RWPE2 (cell line): ENCODE results near the gene DLG3.

Source experiments
- ATAC-seq: fragments of 200-7000 bp; cut with Tn5 transposase; 3 replicates; pipeline ENCODE4 v1.9.1; 2021; ENCODE audit warnings: low read depth
- DNase-seq: peaks from one replicate; pipeline ENCODE4 v3.0.0-alpha.2; 2020; ENCODE audit warnings: low spot score
- H3K27ac ChIP-seq: fragments of 450-650 bp; 2 replicates; pipeline ENCODE4 v1.5.1; 2017; ENCODE audit warnings: mild to moderate bottlenecking; ENCODE audit not compliant: poor library complexity, severe bottlenecking
- H3K27me3 ChIP-seq: fragments of 250-450 bp; sonication (Bioruptor Pico); 2 replicates; pipeline ENCODE4 v1.5.1; 2021; ENCODE audit warnings: mild to moderate bottlenecking, moderate library complexity; ENCODE audit not compliant: insufficient read depth, poor library complexity, severe bottlenecking
- H3K36me3 ChIP-seq: fragments of 250-450 bp; sonication (Bioruptor Pico); 2 replicates; pipeline ENCODE4 v1.5.1; 2020; ENCODE audit warnings: low read depth, mild to moderate bottlenecking, moderate library complexity
- H3K4me1 ChIP-seq: fragments of 250-450 bp; sonication (Bioruptor Pico); 2 replicates; pipeline ENCODE4 v1.5.1; 2021; ENCODE audit warnings: mild to moderate bottlenecking, moderate library complexity; ENCODE audit not compliant: insufficient read depth, poor library complexity, severe bottlenecking
- H3K4me3 ChIP-seq: fragments of 250-450 bp; sonication (Bioruptor Pico); 2 replicates; pipeline ENCODE4 v1.5.1; 2021; ENCODE audit warnings: mild to moderate bottlenecking, moderate library complexity; ENCODE audit not compliant: severe bottlenecking
- H3K9me3 ChIP-seq: fragments of 250-450 bp; sonication (Bioruptor Pico); 2 replicates; pipeline ENCODE4 v1.5.1; 2021; ENCODE audit warnings: mild to moderate bottlenecking, moderate library complexity; ENCODE audit not compliant: severe bottlenecking
- TF ChIP-seq, protein P1 (sequence below): fragments of 450-650 bp; IDR thresholded peaks from one replicate; pipeline ENCODE4 v1.5.1; 2017; ENCODE audit warnings: mild to moderate bottlenecking, moderate library complexity; ENCODE audit not compliant: poor library complexity, severe bottlenecking

DLG3 gene

DNA sequence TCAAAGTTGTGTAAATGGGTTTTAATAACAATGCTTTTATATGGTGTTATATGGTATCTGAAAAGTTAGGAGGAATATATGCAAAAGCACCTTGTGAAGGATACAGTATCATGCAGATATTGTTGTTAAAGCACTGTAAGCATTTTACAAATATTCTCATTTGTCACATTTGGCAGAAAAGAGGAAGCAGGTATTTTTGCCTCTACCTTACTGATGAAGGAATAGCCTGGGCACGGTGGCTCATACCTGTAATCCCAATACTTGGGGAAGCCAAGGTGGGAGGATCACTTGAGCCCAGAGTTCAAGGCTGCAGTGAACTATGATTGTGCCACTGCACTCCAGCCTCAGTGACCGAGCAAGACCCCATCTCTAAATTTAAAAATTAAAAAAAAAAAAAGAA, 33.7 kb upstream of the DLG3 start:
- TF ChIP-seq, protein P1, sequence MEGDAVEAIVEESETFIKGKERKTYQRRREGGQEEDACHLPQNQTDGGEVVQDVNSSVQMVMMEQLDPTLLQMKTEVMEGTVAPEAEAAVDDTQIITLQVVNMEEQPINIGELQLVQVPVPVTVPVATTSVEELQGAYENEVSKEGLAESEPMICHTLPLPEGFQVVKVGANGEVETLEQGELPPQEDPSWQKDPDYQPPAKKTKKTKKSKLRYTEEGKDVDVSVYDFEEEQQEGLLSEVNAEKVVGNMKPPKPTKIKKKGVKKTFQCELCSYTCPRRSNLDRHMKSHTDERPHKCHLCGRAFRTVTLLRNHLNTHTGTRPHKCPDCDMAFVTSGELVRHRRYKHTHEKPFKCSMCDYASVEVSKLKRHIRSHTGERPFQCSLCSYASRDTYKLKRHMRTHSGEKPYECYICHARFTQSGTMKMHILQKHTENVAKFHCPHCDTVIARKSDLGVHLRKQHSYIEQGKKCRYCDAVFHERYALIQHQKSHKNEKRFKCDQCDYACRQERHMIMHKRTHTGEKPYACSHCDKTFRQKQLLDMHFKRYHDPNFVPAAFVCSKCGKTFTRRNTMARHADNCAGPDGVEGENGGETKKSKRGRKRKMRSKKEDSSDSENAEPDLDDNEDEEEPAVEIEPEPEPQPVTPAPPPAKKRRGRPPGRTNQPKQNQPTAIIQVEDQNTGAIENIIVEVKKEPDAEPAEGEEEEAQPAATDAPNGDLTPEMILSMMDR = no peak
- ATAC-seq (no peak), DNase-seq (no peak)
- no peaks in the 10 kb centered on the region for H3K9me3 ChIP-seq
- H3K36me3 ChIP-seq = peaks cover 3% of the 10 kb centered on the region; the same call in 1 of the 2 replicates
- no peaks in the 10 kb centered on the region for H3K27me3 ChIP-seq
- H3K4me3 ChIP-seq = no peak overlapping the region
- no peak overlapping the region for H3K27ac ChIP-seq
- H3K4me1 ChIP-seq = no peaks in the 10 kb centered on the region

DNA sequence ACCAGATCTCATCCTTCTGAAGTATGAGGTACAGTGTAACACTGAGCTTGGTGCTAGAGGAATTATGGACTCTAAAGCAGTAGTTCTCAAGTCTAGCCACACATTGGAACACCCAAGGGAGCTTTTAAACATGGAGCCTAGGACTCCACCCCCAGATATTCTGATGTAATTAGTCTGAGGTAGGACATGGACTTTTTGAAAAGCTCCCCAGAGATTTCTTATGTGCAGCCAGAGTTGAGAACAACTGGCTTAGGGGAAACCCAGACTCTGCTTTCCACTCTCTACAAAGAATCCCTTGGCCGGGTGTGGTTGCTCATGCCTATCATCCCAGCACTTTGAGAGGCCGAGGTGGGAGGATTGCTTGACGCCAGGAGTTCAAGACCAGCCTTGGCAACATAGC, 33.2 kb upstream of the DLG3 start:
- DNase-seq = no peak
- Histone ChIP-seq H3K27me3 (no peaks in the 10 kb centered on the region), H3K9me3 (no peaks in the 10 kb centered on the region), H3K36me3 (peaks cover 3% of the 10 kb centered on the region; the same call in 1 of the 2 replicates), H3K4me3 (no peak overlapping the region), H3K4me1 (no peaks in the 10 kb centered on the region), H3K27ac (no peak overlapping the region)
- TF ChIP-seq, protein P1 = no peak
- ATAC-seq = no peak

DNA sequence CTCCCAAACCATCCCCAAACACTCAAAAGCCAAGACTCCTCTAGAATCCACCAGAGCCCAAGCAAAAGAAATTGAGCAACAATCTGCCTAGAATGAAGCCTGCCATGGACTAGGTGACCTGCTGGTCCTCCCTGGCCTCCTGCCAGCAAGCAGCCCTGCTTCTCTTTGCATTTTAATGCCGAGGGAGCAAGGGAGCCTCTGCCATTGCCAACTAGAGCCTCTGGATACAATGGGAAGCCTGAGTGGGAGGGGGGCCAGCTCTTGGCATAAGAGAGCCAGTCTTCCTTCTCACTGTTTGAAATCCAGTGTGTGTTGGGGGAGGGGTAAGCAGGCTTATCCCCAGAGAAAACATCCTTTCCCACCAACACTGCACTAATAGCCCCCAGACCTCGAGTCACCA, 23.0 kb upstream of the DLG3 start:
- H3K27me3 ChIP-seq = no peaks in the 10 kb centered on the region
- H3K36me3 ChIP-seq = no peaks in the 10 kb centered on the region
- H3K4me1 ChIP-seq = no peaks in the 10 kb centered on the region
- H3K9me3 ChIP-seq = no peaks in the 10 kb centered on the region
- no peak overlapping the region for H3K4me3 ChIP-seq
- no peak overlapping the region for H3K27ac ChIP-seq
- TF ChIP-seq, protein P1 = no peak
- no peak for DNase-seq
- no peak for ATAC-seq

DNA sequence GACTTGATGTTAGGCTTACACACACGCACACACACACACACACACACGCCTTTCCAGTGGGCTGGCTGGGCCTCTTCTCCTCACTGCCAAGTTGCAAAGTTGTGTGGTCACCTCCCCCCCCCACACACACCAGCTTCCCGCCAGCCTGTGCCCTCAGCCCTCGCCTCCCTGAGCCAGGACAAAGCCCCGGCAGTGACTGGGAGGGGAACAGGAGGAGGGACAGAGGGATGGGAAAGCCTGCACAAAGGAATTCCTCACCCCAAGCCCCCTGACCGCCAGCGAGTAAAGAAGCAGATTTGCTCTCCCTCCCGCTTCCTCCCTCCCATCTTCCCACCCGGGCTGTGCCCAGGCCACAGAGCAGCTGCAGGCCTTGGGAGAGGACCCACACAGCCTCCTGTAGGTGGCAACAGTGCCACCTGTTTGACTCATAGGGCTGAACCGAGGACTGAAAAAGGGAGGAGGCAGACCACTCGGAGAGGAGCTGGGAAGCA, 21.7 kb upstream of the DLG3 start, which contains the start of gene GDPD2:
Gene GDPD2, plus strand, starts transcription at position 464 of the 491 bp plus-strand sequence. CDS start 1,671 bp downstream, outside the sequence.
- ATAC-seq = peak; percentile 73
- no peaks in the 10 kb centered on the region for H3K9me3 ChIP-seq
- no peak for DNase-seq
- H3K4me1 ChIP-seq = no peaks in the 10 kb centered on the region
- H3K27me3 ChIP-seq = no peaks in the 10 kb centered on the region
- no peak within 1 kb of the TSS for H3K4me3 ChIP-seq
- H3K27ac ChIP-seq = no peak within 1 kb of the TSS
- no peaks in the 10 kb centered on the region for H3K36me3 ChIP-seq
- TF ChIP-seq, protein P1 = peak; percentile 31

GRCh38 chrX:70423936-70424675, 20.5 kb upstream of the DLG3 start:
- H3K4me3 ChIP-seq = no peak overlapping the region
- ATAC-seq = peak; percentile 20; the same call in 2 of the 3 replicates
- H3K36me3 ChIP-seq = no peaks in the 10 kb centered on the region
- H3K27ac ChIP-seq = no peak overlapping the region
- TF ChIP-seq, protein P1 = no peak
- DNase-seq = no peak
- no peaks in the 10 kb centered on the region for H3K27me3 ChIP-seq
- H3K9me3 ChIP-seq = no peaks in the 10 kb centered on the region
- no peaks in the 10 kb centered on the region for H3K4me1 ChIP-seq
